Glutamatergic neuron (in vitro differentiated cells): ENCODE results near the gene PTS. TPM values are rescaled to one million over a fixed set of nuclear protein-coding genes. Genes with fewer than 3 reads are reported as not detected.
"Not testable (repeated sequence)": the region's sequence is repeated elsewhere in the genome, so short reads cannot be mapped to it uniquely, and the experiment has no call there.

Source experiments
- DNase-seq: peaks from one replicate; pipeline ENCODE4 v3.0.0; 2022
- H3K27ac Mint-ChIP-seq: one replicate; pipeline ENCODE4 v1.8.0; 2020; ENCODE audit warnings: mild to moderate bottlenecking, mixed read lengths, inconsistent platforms; ENCODE audit not compliant: unreplicated experiment
- H3K27me3 Mint-ChIP-seq: one replicate; pipeline ENCODE4 v1.8.0; 2020; ENCODE audit warnings: mild to moderate bottlenecking, moderate library complexity, mixed read lengths, inconsistent platforms; ENCODE audit not compliant: unreplicated experiment
- H3K36me3 Mint-ChIP-seq: one replicate; pipeline ENCODE4 v1.8.0; 2020; ENCODE audit warnings: mild to moderate bottlenecking, mixed read lengths, inconsistent platforms; ENCODE audit not compliant: unreplicated experiment
- H3K4me1 Mint-ChIP-seq: one replicate; pipeline ENCODE4 v1.8.0; 2020; ENCODE audit warnings: mild to moderate bottlenecking, low read depth, mixed read lengths, inconsistent platforms; ENCODE audit not compliant: unreplicated experiment
- H3K4me3 Mint-ChIP-seq: one replicate; pipeline ENCODE4 v1.8.0; 2020; ENCODE audit warnings: mild to moderate bottlenecking, mixed read lengths, inconsistent platforms; ENCODE audit not compliant: unreplicated experiment
- H3K9me3 Mint-ChIP-seq: one replicate; pipeline ENCODE4 v1.8.0; 2020; ENCODE audit warnings: mild to moderate bottlenecking, moderate library complexity, mixed read lengths, inconsistent platforms; ENCODE audit not compliant: unreplicated experiment
- total RNA-seq: library from RNA; stranded (reverse); fragmentation: NEBNext Ultra II Directional; extraction: Animal tissue kit (Norgen Biotek cat#: 25700); gene quantifications from one replicate; pipeline ENCODE4 v1.2.1, GENCODE V29; 2021; ENCODE audit not compliant: unreplicated experiment
- TF ChIP-seq, protein P1 (sequence below): fragments of 200-600 bp; sonication (generic); IDR thresholded peaks from one replicate; pipeline ENCODE4 v1.5.0; 2021; ENCODE audit not compliant: partially characterized antibody, unreplicated experiment

The PTS gene
- total RNA-seq, 1 donor from 2014 or later: 47.7 TPM

DNA sequence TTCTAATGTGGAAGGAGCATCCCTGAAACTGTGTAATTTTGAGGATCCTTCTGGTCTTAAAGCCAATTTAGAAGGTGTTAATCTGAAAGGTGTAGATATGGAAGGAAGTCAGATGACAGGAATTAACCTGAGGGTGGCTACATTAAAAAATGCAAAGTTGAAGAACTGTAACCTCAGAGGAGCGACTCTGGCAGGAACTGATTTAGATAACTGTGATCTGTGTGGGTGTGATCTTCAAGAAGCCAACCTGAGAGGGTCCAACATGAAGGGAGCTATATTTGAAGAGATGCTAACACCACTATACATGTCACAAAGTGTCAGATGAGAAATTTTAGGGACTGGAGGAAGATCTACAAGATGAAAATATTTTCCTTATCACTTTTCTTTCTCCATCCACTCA, 43.4 kb upstream of the PTS start:
- TF ChIP-seq, protein P1, sequence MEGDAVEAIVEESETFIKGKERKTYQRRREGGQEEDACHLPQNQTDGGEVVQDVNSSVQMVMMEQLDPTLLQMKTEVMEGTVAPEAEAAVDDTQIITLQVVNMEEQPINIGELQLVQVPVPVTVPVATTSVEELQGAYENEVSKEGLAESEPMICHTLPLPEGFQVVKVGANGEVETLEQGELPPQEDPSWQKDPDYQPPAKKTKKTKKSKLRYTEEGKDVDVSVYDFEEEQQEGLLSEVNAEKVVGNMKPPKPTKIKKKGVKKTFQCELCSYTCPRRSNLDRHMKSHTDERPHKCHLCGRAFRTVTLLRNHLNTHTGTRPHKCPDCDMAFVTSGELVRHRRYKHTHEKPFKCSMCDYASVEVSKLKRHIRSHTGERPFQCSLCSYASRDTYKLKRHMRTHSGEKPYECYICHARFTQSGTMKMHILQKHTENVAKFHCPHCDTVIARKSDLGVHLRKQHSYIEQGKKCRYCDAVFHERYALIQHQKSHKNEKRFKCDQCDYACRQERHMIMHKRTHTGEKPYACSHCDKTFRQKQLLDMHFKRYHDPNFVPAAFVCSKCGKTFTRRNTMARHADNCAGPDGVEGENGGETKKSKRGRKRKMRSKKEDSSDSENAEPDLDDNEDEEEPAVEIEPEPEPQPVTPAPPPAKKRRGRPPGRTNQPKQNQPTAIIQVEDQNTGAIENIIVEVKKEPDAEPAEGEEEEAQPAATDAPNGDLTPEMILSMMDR: no peak
- Mint-ChIP-seq H3K27ac (no peak overlapping the region), H3K36me3 (no peaks in the 10 kb centered on the region), H3K4me3 (no peak overlapping the region), H3K9me3 (peaks cover 3% of the 10 kb centered on the region), H3K4me1 (no peaks in the 10 kb centered on the region), H3K27me3 (no peaks in the 10 kb centered on the region)
- DNase-seq: no peak

DNA sequence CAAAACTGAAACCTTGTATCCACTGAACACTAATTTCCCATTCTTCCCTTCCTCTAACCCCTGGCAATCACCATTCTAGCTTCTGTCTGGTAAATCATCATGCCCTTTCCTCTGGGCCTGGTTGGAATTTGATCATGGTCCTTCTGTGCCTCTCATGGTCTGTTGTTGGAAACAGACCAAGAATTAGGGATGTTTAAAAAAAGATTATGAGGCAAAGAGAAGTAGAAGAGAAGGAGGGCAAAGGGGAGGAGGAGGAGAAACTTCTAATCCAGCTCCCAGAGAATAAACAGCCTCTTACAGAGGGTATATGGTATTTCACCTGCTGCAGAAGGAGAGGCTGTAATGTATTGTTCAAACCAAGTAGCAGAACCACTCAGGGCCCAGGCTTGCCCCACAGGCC, 40.3 kb upstream of the PTS start:
- no peaks in the 10 kb centered on the region for H3K27me3 Mint-ChIP-seq
- H3K4me3 Mint-ChIP-seq: no peak overlapping the region
- DNase-seq: no peak
- peaks cover under 1% of the 10 kb centered on the region for H3K9me3 Mint-ChIP-seq
- no peaks in the 10 kb centered on the region for H3K4me1 Mint-ChIP-seq
- H3K27ac Mint-ChIP-seq: no peak overlapping the region
- H3K36me3 Mint-ChIP-seq: no peaks in the 10 kb centered on the region
- TF ChIP-seq, protein P1: no peak

DNA sequence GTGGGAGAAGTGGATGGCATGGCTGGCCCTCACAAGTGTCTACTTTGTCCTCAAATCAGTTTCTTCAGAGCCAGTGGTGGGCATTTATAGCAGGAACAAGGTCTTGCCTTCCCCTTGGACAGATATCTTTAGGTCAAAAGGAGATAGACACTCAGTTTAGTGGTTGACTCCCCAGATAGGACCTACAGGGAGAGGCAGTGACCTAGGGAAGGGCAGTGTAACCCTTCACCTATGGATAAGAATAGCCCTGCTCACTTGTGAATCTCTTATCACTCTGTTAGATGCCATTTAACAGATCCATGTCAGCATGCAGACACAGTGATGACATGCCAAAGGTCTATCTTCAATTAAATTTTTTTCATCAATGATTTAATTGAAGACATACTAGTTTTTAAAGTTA, 39.9 kb upstream of the PTS start:
- Mint-ChIP-seq H3K9me3 (no peaks in the 10 kb centered on the region), H3K4me3 (no peak overlapping the region), H3K4me1 (no peaks in the 10 kb centered on the region), H3K27ac (no peak overlapping the region), H3K27me3 (no peaks in the 10 kb centered on the region), H3K36me3 (no peaks in the 10 kb centered on the region)
- DNase-seq: no peak
- TF ChIP-seq, protein P1: no peak

DNA sequence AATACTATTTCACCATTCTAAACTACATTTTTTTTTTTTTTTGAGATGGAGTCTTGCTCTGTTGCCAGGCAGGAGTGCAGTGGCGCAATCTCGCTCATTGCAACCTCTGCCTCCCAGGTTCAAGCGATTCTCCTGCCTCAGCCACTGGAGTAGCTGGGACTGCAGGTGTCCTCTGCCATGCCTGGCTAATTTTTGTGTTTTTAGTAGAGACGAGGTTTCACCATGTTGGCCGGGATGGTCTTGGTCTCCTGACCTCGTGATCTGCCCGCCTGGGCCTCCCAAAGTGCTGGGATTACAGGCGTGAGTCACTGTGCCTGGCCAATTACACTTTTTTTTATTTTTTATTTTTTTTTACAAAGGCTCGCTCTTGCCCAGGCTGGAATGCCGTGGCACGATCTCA, 31.1 kb upstream of the PTS start:
- H3K4me3 Mint-ChIP-seq, H3K27me3 Mint-ChIP-seq, H3K36me3 Mint-ChIP-seq, H3K27ac Mint-ChIP-seq, H3K4me1 Mint-ChIP-seq, H3K9me3 Mint-ChIP-seq, DNase-seq: not testable (repeated sequence)

DNA sequence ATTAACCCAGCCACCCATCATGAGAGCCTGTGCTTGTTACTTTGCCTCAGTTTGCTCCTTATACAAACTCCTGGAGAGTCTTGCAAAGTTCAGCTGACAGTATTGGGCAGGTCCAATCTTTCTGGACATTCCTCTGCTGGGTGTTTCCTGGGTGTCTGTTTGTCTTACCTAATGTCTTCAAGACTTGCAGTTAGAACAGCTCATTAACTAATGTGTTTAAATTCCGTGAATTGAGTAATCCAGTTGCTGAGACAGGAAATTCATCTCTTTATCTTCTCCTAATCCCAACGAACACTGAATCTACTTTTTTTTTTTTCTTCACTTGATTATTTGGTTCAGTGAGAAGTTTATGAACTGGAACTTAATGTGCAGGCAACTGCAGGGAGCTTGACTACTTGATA, 30.3 kb upstream of the PTS start:
- Mint-ChIP-seq H3K4me3 (no peak overlapping the region), H3K4me1 (no peaks in the 10 kb centered on the region), H3K36me3 (peaks cover 4% of the 10 kb centered on the region), H3K9me3 (peaks cover 2% of the 10 kb centered on the region), H3K27me3 (peaks cover 2% of the 10 kb centered on the region), H3K27ac (no peak overlapping the region)
- no peak for DNase-seq
- TF ChIP-seq, protein P1: no peak

DNA sequence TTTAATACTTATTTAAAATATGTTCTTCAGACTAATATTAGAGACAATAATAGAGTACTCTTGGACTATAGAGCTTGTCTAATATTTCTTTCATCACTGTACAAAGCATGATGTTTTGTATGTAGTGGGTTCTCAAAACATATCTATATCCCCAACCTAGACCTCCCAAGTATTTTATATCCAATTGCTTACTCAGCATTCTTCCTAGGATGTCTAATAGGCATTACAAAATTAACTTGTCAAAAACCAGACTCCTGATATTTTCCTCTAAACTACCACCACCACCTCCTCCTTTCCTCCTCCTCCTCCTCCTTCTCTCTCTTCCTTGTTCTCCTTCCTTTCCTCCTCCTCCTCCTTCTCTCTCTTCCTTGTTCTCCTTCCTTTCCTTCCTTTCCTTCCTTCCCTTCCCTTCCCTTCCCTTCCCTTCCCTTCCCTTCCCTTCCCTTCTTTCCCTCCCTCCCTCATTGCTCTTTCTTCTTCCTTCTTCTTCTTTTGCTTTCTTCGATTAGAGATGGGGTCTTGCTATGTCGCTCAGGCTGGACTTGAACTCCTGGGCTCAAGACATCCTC, 29.6 kb upstream of the PTS start:
- no peak for DNase-seq
- Mint-ChIP-seq H3K9me3 (peaks cover 2% of the 10 kb centered on the region), H3K27me3 (peaks cover 2% of the 10 kb centered on the region), H3K4me1 (no peaks in the 10 kb centered on the region), H3K4me3 (no peak overlapping the region), H3K36me3 (peaks cover 4% of the 10 kb centered on the region), H3K27ac (no peak overlapping the region)
- TF ChIP-seq, protein P1: no peak

DNA sequence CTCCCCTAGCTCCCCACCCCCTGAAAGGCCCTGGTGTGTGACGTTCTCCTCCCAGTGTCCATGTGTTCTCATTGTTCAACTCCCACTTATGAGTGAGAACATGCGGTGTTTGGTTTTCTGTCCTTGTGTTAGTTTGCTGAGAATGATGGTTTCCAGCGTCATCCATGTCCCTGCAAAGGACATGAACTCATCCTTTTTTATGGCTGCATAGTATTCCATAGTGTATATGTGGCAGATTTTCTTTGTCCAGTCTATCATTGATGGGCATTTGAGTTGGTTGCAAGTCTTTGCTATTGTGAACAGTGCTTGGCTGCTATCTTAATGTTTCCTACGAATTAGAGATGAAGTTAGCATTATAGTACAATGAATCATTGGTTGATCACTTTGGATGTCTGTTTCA, 27.1 kb upstream of the PTS start:
- H3K36me3 Mint-ChIP-seq, H3K9me3 Mint-ChIP-seq, H3K4me1 Mint-ChIP-seq, H3K27me3 Mint-ChIP-seq, DNase-seq, H3K4me3 Mint-ChIP-seq, H3K27ac Mint-ChIP-seq: not testable (repeated sequence)
